Measurements from ENCODE around the gene KRTAP12-1. TPM values are rescaled to one million over a fixed set of nuclear protein-coding genes. Genes with fewer than 3 reads are reported as not detected.

The KRTAP12-1 gene, protein sequence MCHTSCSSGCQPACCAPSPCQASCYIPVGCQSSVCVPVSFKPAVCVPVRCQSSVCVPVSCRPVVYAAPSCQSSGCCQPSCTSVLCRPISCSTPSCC
- total RNA-seq: not detected

DNA sequence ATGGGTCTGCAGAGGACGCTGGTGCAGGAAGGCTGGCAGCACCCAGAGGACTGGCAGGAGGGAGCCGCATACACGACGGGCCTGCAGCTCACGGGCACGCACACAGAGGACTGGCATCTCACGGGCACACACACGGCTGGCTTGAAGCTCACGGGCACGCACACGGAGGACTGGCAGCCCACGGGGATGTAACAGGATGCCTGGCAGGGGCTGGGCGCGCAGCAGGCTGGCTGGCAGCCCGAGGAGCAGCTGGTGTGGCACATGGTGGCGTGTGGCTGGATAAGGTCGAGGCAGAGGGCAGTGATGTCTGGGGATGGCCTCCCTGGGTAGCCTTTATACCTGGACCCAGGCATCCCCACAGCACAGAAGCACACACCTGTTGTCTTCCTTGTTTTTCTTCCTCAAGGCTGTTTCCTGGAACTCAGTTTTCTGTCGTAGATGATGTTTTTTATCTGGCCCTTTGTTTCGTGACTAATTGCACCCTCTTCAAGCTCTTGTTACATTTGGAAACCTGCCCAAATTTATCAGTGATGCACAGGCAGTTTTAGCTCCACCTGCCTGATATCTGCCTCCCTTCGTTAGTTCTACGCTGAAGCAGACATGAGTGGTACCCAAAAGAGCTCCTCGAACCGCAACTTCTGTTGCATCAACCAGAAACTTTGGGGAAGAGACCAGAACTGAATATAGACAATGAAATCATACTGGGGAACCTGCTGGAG, at the start of gene KRTAP12-1:
TSS of gene KRTAP12-1 (minus strand) at position 303 of the 719 bp plus-strand sequence. CDS start at position 263, 40 bp downstream.

DNA sequence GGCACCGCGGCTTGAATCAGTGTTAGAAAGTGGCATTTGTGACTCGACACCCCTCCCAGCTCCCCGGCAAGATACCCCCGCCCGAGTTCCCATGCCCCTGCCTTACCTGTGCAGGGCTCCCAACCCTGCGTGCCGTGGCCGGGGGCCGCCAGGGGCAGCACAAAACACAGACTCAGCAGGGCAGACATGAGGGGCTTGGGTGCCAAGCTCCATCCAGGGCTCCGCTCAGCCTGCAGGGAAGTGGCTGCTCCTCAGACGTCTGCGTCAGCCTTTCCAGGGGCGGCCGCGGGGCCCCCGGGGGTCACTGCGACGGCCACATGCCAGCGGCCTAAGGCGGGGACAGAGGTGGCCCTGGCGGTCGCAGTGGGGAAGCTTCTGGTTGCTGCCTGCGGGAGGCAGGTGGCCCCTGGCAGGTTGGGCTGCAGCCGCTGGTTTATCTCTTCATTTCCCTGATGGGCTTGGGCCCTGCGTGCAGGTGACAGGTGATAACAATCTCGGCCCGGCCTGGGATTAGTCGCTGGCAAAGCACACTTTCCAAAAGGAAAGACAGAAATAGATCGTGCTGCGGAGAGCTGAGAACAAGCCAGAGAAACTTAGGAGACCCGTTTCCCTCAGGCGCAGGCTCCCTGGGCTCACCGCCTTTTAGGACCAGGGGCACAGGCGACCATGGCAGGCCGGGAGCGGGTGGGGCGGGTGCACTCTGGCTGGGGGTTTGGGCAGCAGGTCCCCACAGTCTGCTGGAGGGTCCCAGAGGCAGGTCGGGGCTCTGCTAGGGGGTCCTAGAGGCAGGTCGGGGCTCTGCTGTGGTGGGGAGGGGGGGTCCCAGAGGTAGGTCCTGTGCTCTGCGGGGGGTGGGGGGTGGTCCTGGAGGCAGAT, 29.6 kb upstream of the KRTAP12-1 start, which contains the start of gene TSPEAR:
TSS of gene TSPEAR (minus strand) at position 246 of the 876 bp plus-strand sequence. CDS start at position 188, 58 bp downstream.

DNA sequence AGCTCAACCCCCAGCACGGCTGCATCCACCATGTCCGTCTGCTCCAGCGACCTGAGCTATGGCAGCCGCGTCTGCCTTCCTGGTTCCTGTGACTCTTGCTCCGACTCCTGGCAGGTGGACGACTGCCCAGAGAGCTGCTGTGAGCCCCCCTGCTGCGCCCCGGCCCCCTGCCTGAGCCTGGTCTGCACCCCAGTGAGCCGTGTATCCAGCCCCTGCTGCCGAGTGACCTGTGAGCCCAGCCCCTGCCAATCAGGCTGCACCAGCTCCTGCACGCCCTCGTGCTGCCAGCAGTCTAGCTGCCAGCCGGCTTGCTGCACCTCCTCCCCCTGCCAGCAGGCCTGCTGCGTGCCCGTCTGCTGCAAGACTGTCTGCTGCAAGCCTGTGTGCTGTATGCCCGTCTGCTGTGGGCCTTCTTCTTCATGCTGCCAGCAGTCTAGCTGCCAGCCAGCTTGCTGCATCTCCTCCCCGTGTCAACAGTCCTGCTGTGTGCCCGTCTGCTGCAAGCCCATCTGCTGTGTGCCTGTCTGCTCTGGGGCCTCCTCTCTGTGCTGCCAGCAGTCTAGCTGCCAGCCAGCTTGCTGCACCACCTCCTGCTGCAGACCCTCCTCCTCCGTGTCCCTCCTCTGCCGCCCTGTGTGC, 15.3 kb upstream of the KRTAP12-1 start, which contains the start of gene KRTAP10-12:
TSS of gene KRTAP10-12 (plus strand) at position 1 of the 639 bp plus-strand sequence. CDS start at position 31, 30 bp downstream.

DNA sequence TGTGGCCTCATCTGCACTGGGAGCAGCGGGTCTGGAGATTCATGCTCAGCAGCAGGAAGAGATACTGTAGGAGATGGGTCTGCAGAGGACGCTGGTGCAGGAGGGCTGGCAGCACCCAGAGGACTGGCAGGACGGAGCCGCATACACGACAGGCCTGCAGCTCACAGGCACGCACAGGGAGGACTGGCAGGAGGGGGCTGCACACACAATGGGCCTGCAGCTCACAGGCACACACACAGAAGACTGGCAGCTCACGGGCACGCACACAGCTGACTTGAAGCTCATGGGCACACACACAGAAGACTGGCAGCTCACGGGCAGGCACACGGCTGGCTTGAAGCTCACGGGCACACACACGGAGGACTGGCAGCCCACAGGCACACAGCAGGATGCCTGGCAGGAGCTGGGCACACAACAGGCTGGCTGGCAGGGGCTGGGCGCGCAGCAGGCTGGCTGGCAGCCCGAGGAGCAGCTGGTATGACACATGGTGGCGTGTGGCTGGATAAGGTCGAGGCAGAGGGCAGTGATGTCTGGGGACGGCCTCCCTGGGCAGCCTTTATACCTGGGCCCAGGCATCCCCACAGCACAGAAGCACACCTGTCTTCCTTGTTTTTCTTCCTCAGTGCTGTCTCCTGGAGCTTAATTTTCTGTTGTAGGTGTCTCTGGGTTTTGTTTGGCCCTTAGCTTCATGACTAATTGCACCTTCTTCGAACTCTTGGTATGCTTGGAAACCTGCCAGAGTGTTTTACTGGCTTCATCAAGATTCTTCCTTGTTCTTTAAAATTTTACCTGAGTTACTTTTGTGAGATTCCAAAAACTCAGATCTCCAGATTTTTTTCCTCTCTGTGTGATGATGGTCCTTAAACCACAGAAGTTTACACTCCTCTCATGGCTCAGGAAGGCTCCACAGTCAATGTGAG, 15.3 kb downstream of the KRTAP12-1 start, which contains the start of gene KRTAP12-2:
TSS of gene KRTAP12-2 (minus strand) at position 527 of the 920 bp plus-strand sequence. CDS start at position 486, 41 bp downstream.

DNA sequence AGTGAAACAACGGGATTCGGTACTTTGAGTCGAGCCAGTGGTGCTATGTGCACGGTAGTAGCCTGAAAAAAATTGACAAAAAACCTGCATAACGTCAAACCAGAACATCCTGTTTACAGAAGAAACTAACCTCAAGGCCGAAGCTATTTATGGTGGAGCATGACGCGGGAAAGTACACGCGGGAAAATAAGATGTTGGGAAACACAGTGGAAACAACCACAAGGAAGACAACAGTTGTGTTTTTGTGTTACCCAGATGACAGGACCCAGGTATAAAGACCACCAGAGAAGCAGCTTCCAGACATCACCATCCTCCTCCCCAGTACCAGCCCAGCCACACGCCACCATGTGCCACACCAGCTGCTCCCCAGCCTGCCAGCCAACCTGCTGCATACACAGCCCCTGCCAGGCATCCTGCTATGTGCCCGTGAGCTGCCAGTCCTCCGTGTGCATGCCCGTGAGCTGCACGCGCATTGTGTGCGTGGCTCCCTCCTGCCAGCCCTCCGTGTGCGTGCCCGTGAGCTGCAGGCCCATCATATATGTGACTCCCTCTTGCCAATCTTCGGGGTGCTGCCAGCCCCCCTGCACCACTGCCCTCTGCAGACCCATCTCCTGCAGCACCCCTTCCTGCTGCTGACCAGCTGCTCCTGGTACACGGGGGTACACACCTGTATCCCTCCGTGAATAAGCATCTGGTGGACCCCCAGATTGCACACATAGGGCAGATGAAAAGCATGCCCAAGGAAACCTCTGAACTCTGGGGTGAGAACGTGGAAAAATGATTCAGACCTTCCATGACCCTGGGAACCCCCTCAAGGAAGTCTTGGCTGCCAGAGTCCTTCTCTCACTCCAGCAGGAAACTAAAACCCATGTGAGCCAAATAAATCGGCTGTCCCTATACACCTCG, 24.1 kb downstream of the KRTAP12-1 start, which contains the start of gene KRTAP12-3:
TSS of gene KRTAP12-3 (plus strand) at position 298 of the 906 bp plus-strand sequence. CDS start at position 346, 48 bp downstream.

DNA sequence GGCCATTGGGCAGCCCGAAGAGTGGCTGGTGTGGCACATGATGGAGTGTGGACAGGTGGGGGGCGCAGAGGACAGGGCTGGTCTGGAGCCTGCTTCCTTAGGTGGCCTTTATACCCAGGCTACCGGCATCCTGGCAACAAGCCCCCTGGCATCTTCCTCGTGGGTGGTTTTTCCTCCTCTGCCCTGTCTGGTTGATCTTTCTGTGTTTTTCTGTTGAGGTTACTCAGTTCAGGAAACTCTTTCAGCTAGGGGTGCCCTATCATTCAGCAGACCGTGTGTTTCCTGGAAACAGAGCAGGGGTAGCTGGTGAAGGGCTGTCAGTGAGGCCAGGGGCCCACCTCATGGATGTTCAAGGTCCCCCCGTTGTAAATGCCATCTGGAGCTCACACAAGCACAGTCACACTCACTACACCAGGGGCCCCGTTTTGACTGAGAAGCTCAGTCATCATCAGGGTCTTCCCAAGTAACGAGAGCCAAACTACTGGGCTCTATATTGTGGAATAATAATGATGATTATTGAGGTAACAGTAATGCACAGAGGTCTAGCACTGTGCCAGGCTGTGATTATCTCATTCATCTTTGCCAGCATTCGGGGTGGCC, 27.3 kb downstream of the KRTAP12-1 start, which contains the start of gene KRTAP12-4:
TSS of gene KRTAP12-4 (minus strand) at position 84 of the 600 bp plus-strand sequence. CDS start at position 39, 45 bp downstream.

DNA sequence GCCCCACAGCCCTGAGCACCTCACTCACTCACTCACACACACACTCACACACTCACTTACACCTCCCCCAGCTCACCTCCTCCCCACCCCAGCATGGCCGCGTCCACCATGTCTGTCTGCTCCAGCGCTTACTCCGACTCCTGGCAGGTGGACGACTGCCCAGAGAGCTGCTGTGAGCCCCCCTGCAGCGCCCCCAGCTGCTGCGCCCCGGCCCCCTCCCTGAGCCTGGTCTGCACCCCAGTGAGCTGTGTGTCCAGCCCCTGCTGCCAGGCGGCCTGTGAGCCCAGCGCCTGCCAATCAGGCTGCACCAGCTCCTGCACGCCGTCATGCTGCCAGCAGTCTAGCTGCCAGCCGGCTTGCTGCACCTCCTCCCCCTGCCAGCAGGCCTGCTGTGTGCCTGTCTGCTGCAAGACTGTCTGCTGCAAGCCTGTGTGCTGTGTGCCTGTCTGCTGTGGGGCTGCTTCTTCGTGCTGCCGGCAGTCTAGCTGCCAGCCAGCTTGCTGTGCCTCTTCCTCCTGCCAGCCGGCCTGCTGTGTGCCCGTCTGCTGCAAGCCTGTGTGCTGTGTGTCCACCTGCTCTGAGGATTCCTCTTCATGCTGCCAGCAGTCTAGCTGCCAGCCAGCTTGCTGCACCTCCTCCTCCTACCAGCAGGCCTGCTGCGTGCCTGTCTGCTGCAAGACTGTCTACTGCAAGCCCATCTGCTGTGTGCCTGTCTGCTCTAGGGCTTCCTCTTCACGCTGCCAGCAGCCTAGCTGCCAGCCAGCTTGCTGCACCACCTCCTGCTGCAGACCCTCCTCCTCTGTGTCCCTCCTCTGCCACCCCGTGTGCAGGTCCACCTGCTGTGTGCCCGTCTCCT, 35.4 kb downstream of the KRTAP12-1 start, which contains the start of gene KRTAP10-11:
TSS of gene KRTAP10-11 (plus strand) at position 49 of the 856 bp plus-strand sequence. CDS start at position 94, 45 bp downstream.

DNA sequence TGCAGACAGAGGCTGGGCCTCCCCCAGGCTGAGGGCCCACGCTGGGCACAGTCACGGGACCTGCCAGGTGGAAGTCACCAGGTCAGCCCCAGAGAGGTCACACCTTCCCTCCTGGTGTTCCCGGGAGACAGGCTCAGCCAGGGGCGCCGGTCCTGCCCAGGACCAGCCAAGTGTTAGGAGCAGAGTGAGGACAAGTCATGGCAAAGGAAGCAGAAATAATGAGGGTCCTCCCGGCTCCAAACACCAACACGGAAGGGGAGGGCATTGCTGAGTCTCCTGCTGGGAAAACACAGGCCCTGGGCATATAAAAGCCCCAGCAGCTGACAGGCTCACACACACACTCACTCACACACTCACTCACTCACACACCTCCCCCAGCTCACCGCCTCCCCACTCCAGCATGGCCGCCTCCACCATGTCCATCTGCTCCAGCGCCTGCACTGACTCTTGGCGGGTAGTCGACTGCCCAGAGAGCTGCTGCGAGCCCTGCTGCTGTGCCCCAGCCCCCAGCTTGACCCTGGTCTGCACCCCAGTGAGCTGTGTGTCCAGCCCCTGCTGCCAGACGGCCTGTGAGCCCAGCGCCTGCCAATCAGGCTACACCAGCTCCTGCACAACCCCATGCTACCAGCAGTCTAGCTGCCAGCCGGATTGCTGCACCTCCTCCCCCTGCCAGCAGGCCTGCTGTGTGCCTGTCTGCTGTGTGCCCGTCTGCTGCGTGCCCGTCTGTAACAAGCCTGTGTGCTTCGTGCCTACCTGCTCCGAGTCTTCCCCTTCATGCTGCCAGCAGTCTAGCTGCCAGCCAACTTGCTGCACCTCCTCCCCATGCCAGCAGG, 44.7 kb downstream of the KRTAP12-1 start, which contains the start of gene KRTAP10-10:
TSS of gene KRTAP10-10 (plus strand) at position 339 of the 833 bp plus-strand sequence. CDS start at position 401, 62 bp downstream.

Other genes starting within 250 kb of the KRTAP12-1 start
- 3.4 TPM for gene LRRC3, start 226.7 kb downstream of the KRTAP12-1 start, total RNA-seq
- gene KRTAP10-1, start 142.0 kb downstream of the KRTAP12-1 start, total RNA-seq: not detected
- gene KRTAP10-2, start 130.7 kb downstream of the KRTAP12-1 start, total RNA-seq: not detected
- gene KRTAP10-3, start 123.4 kb downstream of the KRTAP12-1 start, total RNA-seq: not detected
- not detected for gene KRTAP10-4, start 108.4 kb downstream of the KRTAP12-1 start, total RNA-seq
- gene KRTAP10-5, start 101.6 kb downstream of the KRTAP12-1 start, total RNA-seq: not detected
- not detected for gene KRTAP10-6, start 89.7 kb downstream of the KRTAP12-1 start, total RNA-seq
- gene KRTAP10-7, start 81.6 kb downstream of the KRTAP12-1 start, total RNA-seq: not detected
- not detected for gene KRTAP10-8, start 70.1 kb downstream of the KRTAP12-1 start, total RNA-seq
- not detected for gene KRTAP10-9, start 55.1 kb downstream of the KRTAP12-1 start, total RNA-seq
- gene KRTAP10-10, start 44.8 kb downstream of the KRTAP12-1 start, total RNA-seq: not detected
- not detected for gene KRTAP10-11, start 35.7 kb downstream of the KRTAP12-1 start, total RNA-seq
- gene KRTAP12-4, start 27.5 kb downstream of the KRTAP12-1 start, total RNA-seq: not detected
- not detected for gene KRTAP12-3, start 24.2 kb downstream of the KRTAP12-1 start, total RNA-seq
- gene KRTAP12-2, start 15.2 kb downstream of the KRTAP12-1 start, total RNA-seq: not detected
- gene KRTAP10-12, start 15.0 kb upstream of the KRTAP12-1 start, total RNA-seq: not detected
- gene TSPEAR, start 29.4 kb upstream of the KRTAP12-1 start, total RNA-seq: not detected
- 73.3 TPM for gene UBE2G2, start 119.7 kb upstream of the KRTAP12-1 start, total RNA-seq
- 59.3 TPM for gene SUMO3, start 135.9 kb upstream of the KRTAP12-1 start, total RNA-seq
- 172 TPM for gene PTTG1IP, start 191.5 kb upstream of the KRTAP12-1 start, total RNA-seq
- gene ITGB2, start 238.7 kb upstream of the KRTAP12-1 start, total RNA-seq: 24.1 TPM